GM18505 (cell line): ENCODE data around the gene SELPLG.

ENCODE experiments used
- ATAC-seq: cut with Tn5 transposase; IDR thresholded peaks from one replicate; pipeline ENCODE4 v1.9.1; 2021; ENCODE audit not compliant: unreplicated experiment
- POLR2A ChIP-seq: IDR thresholded peaks from 4 replicates; pipeline ENCODE4 v1.6.1; 2011; ENCODE audit warnings: borderline replicate concordance; ENCODE audit not compliant: insufficient read depth, insufficient read length; ENCODE audit errors: extremely low read depth

SELPLG gene

DNA sequence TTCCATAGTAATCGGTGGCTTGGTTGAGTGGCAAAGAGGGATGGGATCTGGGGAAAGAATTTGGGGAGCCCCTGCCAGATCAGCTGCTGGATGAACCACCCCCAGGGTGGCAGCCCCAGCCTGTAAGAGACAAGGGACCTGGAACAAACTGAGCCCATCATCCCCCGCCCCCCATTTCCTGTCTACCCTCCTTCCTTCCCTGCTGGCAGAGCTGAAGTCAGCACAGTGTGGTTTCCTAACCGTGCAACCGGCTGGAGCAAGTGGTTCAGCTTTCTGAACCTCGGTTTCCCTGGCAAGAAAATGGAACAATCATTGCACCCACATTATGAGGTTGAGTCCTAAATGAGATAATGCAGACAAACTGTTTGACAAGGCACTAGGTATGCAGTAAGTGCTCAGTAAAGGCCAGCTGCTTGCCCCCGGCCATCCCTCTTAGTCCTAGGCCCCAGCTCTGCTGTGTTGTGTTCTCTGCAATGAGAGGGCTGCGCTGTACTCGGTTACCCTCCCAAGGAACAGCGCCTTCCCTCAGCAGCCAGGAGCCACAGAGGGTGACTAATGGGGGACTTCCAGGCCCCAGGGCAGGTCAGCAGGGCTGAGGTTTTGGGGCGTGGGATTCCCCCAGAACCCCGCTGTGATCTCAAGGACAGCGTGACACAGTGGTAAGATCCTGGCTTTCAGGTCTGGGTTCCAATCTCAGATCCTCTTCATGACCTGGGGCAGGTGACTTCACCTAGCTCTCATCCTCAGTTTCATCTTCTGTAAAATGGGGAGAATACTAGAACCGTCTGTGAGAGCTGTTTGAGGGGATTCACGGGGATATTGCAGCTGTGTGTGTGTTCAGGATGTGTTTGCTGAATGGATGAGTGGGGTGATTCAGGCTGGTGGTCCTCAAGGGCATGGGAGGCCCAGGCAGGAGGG is 16.5 kb downstream of the SELPLG start:
- ATAC-seq: peak; percentile 73
- peak; percentile 40 for TF ChIP-seq POLR2A

- TF ChIP-seq POLR2A: no peak
- no peak for ATAC-seq
Measured at GRCh38 chr12:108616359-108616758, 17.3 kb downstream of the SELPLG start.

DNA sequence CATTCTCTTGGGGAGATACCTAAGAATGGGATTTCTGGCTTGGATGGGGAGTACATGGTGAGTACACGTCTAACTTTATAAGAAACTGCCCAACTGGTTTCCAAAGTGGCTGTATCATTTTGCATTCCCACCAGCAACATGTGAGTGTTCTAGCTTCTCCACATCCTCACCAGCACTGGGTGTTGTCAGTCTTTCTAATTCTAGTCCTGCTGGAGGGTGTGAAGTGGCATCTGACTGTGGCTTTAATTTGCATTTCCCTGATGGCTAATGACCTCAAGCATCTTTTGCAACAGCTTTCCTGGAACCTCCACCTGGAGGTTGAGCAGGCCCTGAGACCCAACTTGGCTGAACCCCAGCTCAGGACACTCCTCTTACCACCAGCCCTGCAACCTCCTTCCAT is 17.8 kb downstream of the SELPLG start:
- no peak for ATAC-seq
- no peak for TF ChIP-seq POLR2A

GRCh38 chr12:108614639-108615038 is 19.1 kb downstream of the SELPLG start:
- ATAC-seq: no peak
- no peak for TF ChIP-seq POLR2A

- ATAC-seq: no peak
- TF ChIP-seq POLR2A: no peak
Measured at GRCh38 chr12:108614041-108614440, 19.7 kb downstream of the SELPLG start.

GRCh38 chr12:108613548-108613947 is 20.1 kb downstream of the SELPLG start:
- TF ChIP-seq POLR2A: no peak
- no peak for ATAC-seq

DNA sequence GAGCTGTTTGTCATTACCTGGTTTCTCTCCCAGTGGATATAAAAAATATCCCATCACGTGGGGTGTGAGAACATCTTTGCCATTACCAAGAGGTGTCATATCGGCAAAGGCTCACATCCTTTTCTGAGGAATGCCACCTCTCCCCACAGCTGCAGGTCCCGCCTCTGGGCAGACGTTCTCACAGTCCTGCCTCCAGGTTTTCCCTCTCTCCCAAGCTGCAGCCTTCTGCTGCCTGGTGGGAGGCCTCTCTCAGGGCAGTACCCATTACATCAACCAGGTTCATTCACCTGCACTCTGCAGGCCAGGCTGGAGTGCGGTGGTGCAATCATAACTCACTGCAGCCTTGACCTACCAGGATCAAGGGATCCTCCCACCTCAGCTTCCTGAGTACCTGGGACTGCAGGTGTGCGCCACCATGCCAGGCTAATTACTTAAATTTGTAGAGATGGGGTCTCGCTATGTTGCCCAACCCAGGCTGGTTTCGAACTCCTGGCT is 20.9 kb downstream of the SELPLG start:
- no peak for ATAC-seq
- TF ChIP-seq POLR2A: no peak

GRCh38 chr12:108611884-108612415 is 21.7 kb downstream of the SELPLG start:
- TF ChIP-seq POLR2A: no peak
- no peak for ATAC-seq

DNA sequence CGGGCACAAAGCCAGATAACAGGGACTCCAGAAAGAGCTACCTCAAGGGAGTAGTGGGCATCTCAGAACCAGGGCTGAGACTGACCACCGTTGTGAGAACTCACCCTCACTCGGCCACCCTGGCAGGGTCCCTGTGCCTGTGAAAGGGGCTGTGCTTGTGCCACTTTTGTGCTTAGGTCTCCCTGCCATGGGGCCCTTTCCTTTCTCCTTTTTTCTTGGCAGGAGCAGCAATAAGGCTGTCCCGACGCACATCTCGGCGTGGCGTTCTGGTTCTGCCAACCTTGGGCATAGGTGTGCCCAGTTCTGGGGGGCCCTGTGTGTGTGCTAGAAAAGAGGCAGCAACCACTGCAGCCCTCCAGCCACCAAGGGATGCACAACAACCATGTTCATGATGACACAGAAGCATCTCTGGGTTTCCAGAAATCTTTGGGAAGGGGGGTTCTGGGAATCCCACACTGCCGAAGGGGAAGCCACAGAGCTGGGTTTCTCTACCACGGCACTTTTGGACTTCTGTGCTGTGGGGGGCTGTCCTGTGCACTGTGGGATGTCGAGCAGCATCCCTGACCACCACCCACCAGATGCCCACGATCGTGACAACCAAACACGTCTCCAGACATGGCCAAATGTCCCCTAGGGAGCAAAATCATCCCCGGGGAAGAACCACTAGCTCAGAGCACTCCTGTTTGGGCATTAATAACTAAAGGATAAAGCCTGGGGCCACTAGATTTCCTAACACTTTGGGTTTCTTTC is 22.7 kb downstream of the SELPLG start:
- ATAC-seq: no peak
- TF ChIP-seq POLR2A: no peak

DNA sequence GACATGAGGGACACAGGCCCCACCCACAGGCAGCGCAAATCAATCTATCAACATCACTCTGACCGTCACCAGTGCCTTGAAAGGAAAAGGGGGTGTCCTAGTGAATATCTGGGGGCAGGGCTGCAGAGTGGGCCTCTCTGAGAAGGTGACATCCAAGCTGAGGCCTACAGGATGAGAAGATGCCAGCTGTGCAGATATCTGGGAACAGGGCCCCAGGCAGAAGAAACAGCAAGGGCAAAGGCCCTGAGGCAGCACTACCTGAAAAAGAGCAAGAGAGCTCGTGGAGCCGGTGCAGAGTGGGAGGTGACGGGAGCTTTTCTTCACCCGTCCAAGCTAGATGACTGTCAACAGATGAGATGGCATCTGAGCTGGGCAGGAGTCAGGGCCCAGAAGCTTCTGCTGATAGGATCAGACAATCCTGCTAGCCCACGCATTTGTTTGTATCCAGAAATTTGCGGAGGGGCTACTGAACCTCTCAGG is 23.3 kb downstream of the SELPLG start:
- ATAC-seq: no peak
- TF ChIP-seq POLR2A: no peak

DNA sequence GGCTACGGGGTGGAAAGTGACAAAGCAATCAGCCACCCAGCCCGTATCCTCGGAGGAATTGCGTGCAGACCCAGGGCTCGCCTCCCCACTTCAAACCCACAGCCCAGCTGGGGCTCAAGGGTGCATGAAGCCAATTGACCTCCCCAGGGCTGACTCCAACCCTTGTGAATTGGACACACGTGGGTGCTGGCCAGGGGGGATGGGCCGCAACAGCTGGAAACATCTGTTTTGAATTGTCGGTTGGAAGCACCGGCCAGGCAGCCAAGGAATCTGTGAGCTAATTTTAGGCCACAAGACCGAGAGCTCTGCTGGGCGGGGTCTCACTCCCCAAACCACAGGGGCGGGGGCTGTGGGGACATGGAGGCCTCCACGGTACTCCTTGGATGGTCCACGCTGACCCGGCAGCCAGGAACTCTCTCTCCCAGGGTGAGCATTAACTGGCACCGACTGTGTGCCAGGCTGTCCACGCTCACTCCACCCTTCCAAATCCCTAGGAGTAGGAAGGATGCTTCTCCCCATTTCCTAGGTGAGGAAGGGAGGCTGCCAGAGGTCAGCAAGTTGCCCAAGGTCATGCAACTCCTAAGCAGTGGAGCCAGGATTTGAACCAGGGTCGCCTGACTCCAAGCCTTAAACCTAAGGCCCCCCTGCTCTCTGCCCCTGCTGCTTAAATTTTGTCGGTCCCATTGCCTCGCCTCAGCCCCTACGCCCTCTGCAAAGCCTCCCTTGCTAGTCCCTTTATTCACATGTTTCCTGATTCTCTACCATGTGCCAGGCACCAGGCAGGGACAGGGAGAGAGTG is 24.0 kb downstream of the SELPLG start:
- TF ChIP-seq POLR2A: no peak
- no peak for ATAC-seq

DNA sequence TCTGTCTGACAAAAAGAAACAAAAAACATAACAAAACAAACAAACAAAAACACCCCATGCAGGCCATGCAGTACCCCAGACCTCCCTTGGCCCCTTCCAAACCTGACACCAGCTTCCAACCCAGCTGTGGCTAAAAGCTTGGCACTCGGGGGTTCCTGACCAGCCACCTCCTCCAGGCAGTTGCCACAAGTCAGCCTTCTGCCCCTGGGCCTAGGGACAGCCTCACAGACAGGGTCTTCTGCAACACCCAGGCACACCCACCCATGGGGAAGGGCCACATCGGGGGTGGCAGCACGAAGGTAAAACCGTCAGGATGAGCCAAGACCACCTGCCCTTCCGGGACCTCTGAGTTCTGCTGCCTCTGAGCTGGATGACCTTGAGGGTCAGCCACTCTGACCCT is 25.1 kb downstream of the SELPLG start:
- ATAC-seq: no peak
- TF ChIP-seq POLR2A: no peak
